Cardiac muscle cell (in vitro differentiated cells and primary cell): Measurements from ENCODE around the gene PRKCD. TPM values are rescaled to one million over a fixed set of nuclear protein-coding genes. Genes with fewer than 3 reads are reported as not detected.

ENCODE experiments used
- DNase-seq, 2 donors: peaks; one replicate each; pipeline versions ENCODE4 v3.0.0 to v3.0.0-alpha.2; 2010 to 2017; ENCODE audit warnings: low read depth in 1 of 2, low spot score in 1 of 2
- H3K27ac ChIP-seq: fragments of 200-600 bp; sonication (generic); 2 replicates; pipeline ENCODE4 v1.5.1; 2016
- H3K27me3 ChIP-seq: fragments of 200-600 bp; sonication (generic); 2 replicates; pipeline ENCODE4 v1.6.0; 2016; ENCODE audit warnings: control low read depth
- H3K36me3 ChIP-seq: fragments of 200-600 bp; sonication (generic); 2 replicates; pipeline ENCODE4 v1.5.1; 2016; ENCODE audit warnings: control low read depth
- H3K4me1 ChIP-seq: fragments of 200-600 bp; sonication (generic); 2 replicates; pipeline ENCODE4 v1.8.1; 2017; ENCODE audit warnings: low read depth, mild to moderate bottlenecking, mixed run types
- H3K4me3 ChIP-seq: fragments of 200-600 bp; sonication (generic); 2 replicates; pipeline ENCODE4 v1.5.1; 2016; ENCODE audit warnings: mild to moderate bottlenecking
- H3K9me3 ChIP-seq: fragments of 200-600 bp; sonication (generic); 2 replicates; pipeline ENCODE4 v1.5.1; 2017; ENCODE audit warnings: low read depth, mild to moderate bottlenecking, control low read depth
- polyA plus RNA-seq: library from polyadenylated mRNA; unstranded; fragments of >200 nt; fragmentation: Nextera tagmentation; extraction: Ambion mirVana; gene quantifications from 2 replicates; pipeline ENCODE4 v1.2.1, GENCODE V29; 2016
- total RNA-seq: library from RNA; depleted of rRNA; stranded (reverse); fragments of >200 nt; gene quantifications from 2 replicates; pipeline ENCODE4 v1.2.3, GENCODE V29; 2016
- TF ChIP-seq, protein P1 (sequence below): IDR thresholded peaks from 2 replicates; pipeline ENCODE4 v1.5.1; 2012; ENCODE audit warnings: low read depth, mild to moderate bottlenecking, low read length

Gene PRKCD
- total and polyA plus RNA-seq, 2 experiments from 2014 or later: 1.3 to 3.9 TPM

GRCh38 chr3:53154881-53155285 is 6.1 kb upstream of the PRKCD start:
- Histone ChIP-seq H3K9me3 (no peaks in the 10 kb centered on the region), H3K27me3 (peaks cover 98% of the 10 kb centered on the region), H3K27ac (no peak overlapping the region), H3K4me1 (no peaks in the 10 kb centered on the region), H3K4me3 (no peak overlapping the region), H3K36me3 (no peaks in the 10 kb centered on the region)
- TF ChIP-seq, protein P1, sequence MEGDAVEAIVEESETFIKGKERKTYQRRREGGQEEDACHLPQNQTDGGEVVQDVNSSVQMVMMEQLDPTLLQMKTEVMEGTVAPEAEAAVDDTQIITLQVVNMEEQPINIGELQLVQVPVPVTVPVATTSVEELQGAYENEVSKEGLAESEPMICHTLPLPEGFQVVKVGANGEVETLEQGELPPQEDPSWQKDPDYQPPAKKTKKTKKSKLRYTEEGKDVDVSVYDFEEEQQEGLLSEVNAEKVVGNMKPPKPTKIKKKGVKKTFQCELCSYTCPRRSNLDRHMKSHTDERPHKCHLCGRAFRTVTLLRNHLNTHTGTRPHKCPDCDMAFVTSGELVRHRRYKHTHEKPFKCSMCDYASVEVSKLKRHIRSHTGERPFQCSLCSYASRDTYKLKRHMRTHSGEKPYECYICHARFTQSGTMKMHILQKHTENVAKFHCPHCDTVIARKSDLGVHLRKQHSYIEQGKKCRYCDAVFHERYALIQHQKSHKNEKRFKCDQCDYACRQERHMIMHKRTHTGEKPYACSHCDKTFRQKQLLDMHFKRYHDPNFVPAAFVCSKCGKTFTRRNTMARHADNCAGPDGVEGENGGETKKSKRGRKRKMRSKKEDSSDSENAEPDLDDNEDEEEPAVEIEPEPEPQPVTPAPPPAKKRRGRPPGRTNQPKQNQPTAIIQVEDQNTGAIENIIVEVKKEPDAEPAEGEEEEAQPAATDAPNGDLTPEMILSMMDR: no peak
- DNase-seq: no peak

- Histone ChIP-seq H3K36me3 (no peaks in the 10 kb centered on the region), H3K27me3 (peaks cover 98% of the 10 kb centered on the region), H3K4me1 (no peaks in the 10 kb centered on the region), H3K4me3 (no peak overlapping the region), H3K9me3 (no peaks in the 10 kb centered on the region), H3K27ac (no peak overlapping the region)
- DNase-seq: no peak
- TF ChIP-seq, protein P1: no peak
Observed at GRCh38 chr3:53155760-53156159, 5.2 kb upstream of the PRKCD start.

DNA sequence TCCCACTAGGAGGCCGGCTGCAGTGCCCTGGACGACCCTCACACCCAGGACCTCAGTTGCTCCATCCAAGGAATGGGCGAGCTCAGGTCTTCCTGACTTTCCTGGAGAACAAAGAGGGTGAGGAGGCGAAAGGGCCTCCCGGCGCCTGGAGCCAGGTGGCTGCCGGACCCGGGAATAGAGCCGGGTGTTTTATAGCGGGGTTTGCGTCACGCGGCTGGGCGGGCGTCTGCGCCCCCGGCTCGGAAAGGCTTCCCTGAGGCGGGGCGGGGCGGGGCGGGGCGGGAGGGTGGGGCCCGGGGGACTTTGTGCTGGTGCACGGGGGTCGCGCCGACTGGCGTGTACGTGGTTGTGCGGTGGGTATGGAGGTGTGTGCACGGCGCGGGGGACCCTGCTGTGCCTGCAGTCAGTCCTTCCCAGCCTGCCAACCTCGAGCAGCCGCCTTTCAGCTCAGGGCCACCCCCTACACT is 4.6 kb upstream of the PRKCD start:
- Histone ChIP-seq H3K27ac (no peak overlapping the region), H3K4me1 (no peaks in the 10 kb centered on the region), H3K4me3 (no peak overlapping the region), H3K9me3 (no peaks in the 10 kb centered on the region), H3K27me3 (peaks cover 98% of the 10 kb centered on the region), H3K36me3 (no peaks in the 10 kb centered on the region)
- DNase-seq: no peak
- TF ChIP-seq, protein P1: no peak

DNA sequence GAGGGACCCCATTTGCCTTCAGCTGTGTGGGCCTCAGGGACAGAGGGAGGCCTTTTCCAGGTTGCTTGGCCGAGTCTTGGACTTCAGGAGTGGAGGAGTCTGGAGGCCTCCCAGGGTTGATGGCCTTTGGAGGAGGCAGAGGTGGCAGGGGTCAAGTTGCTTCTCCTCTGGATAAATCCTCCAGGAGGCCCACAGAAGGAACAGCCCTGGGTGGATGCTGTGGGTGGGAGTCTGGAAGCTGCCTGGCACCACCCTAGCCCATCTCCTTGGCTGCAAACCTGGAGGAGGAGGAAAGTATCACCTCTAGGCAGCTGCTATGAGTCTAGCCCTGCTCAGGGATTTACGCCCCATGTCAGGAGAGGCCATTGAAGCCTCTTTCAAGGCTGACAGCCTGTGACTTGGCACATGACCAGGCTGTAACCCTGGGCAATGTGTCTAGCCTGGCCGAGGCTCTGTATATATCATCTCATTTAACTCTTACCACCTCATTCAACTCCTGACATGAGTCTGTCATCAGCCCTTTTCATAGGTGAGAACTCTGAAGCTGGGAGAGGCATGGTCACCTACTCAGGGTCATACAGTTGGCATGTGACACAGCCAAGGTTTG is 2.9 kb upstream of the PRKCD start:
- peaks cover 96% of the 10 kb centered on the region for H3K27me3 ChIP-seq
- no peaks in the 10 kb centered on the region for H3K9me3 ChIP-seq
- TF ChIP-seq, protein P1: no peak
- DNase-seq: no peak
- H3K4me1 ChIP-seq: no peaks in the 10 kb centered on the region
- no peak overlapping the region for H3K27ac ChIP-seq
- no peak overlapping the region for H3K4me3 ChIP-seq
- H3K36me3 ChIP-seq: no peaks in the 10 kb centered on the region

GRCh38 chr3:53158765-53159155 is 2.2 kb upstream of the PRKCD start:
- Histone ChIP-seq H3K9me3 (no peaks in the 10 kb centered on the region), H3K4me1 (no peaks in the 10 kb centered on the region), H3K27me3 (peaks cover 90% of the 10 kb centered on the region), H3K4me3 (no peak overlapping the region), H3K27ac (no peak overlapping the region), H3K36me3 (no peaks in the 10 kb centered on the region)
- DNase-seq: no peak
- TF ChIP-seq, protein P1: no peak
